SK-N-SH (cell line): ENCODE measurements around the gene STXBP6. TPM values are rescaled to one million over a fixed set of nuclear protein-coding genes. Genes with fewer than 3 reads are reported as not detected.

Source experiments
- CTCF ChIA-PET: fragments of 300-600, 350-600 bp; formaldehyde crosslinking; extraction: SDS; loops from one replicate; lab custom pipeline; 2021; lab: Yijun Ruan, JAX
- POLR2A ChIA-PET: fragments of 350-600 bp; sonication (Branson Sonifier 250); formaldehyde crosslinking; extraction: SDS; loops from one replicate; lab custom pipeline; 2020; ENCODE audit warnings: antibody characterized with exemption, inconsistent platforms; lab: Yijun Ruan, JAX
- DNase-seq: peaks from one replicate; pipeline ENCODE4 v3.0.0; 2012
- H2AFZ ChIP-seq: fragments of 200-600 bp; sonication (generic); 2 replicates; pipeline ENCODE4 v1.8.1; 2016; ENCODE audit warnings: antibody characterized with exemption, mild to moderate bottlenecking, low read depth
- H3F3A ChIP-seq: fragments of 200-600 bp; sonication (generic); replicated peaks from 2 replicates; pipeline ENCODE3; 2016; ENCODE audit warnings: antibody characterized with exemption, mild to moderate bottlenecking; ENCODE audit not compliant: insufficient read depth
- H3K27ac ChIP-seq, 2 experiments: fragments of 200-500 bp in 1 of 2; fragments of 200-600 bp in 1 of 2; sonication (Bioruptor generic) in 1 of 2; sonication (generic), shearing (Covaris generic) in 1 of 2; 2 replicates each; pipeline versions ENCODE4 v1.5.1 to v1.6.1; 2014 to 2016; ENCODE audit warnings: low read depth in 2 of 2, inconsistent platforms in 1 of 2, low read length in 1 of 2, mild to moderate bottlenecking in 1 of 2, mixed read lengths in 1 of 2
- H3K27me3 ChIP-seq: fragments of 200-600 bp; sonication (generic), shearing (Covaris generic); 2 replicates; pipeline ENCODE4 v1.6.1; 2016; ENCODE audit warnings: mixed run types; ENCODE audit not compliant: insufficient read depth
- H3K36me3 ChIP-seq, 2 experiments: fragments of 200-500 bp in 1 of 2; fragments of 200-600 bp in 1 of 2; sonication (Bioruptor generic) in 1 of 2; sonication (generic) in 1 of 2; replicated peaks in 1 of 2; 2 replicates each; pipeline versions ENCODE3 to v1.5.1; 2014 to 2016; ENCODE audit warnings: low read length in 1 of 2, mild to moderate bottlenecking in 1 of 2; ENCODE audit not compliant: insufficient read depth in 2 of 2, control insufficient read depth in 1 of 2
- H3K4me1 ChIP-seq, 2 experiments: fragments of 200-500 bp in 1 of 2; fragments of 200-600 bp in 1 of 2; sonication (Bioruptor generic) in 1 of 2; sonication (generic), shearing (Covaris generic) in 1 of 2; 2 replicates each; pipeline versions ENCODE4 v1.5.1 to v1.6.1; 2014 to 2016; ENCODE audit warnings: low read depth in 1 of 2, low read length in 1 of 2, mixed run types in 1 of 2; ENCODE audit not compliant: insufficient read depth in 2 of 2, control insufficient read depth in 1 of 2
- H3K4me2 ChIP-seq: fragments of 200-600 bp; sonication (generic), shearing (Covaris generic); 2 replicates; pipeline ENCODE4 v1.6.1; 2017; ENCODE audit warnings: mixed run types
- H3K4me3 ChIP-seq, 2 experiments: fragments of 200-500 bp in 1 of 2; fragments of 200-600 bp in 1 of 2; sonication (Bioruptor generic) in 1 of 2; sonication (generic), shearing (Covaris generic) in 1 of 2; 2 replicates each; pipeline versions ENCODE4 v1.5.1 to v1.8.1; 2014 to 2016; ENCODE audit warnings: low read depth in 2 of 2, inconsistent platforms in 1 of 2, low read length in 1 of 2, mild to moderate bottlenecking in 1 of 2, mixed read lengths in 1 of 2, moderate library complexity in 1 of 2
- H3K79me2 ChIP-seq: fragments of 200-600 bp; sonication (generic); 2 replicates; pipeline ENCODE4 v1.8.1; 2017; ENCODE audit warnings: mild to moderate bottlenecking; ENCODE audit not compliant: insufficient read depth
- H3K9ac ChIP-seq: fragments of 200-600 bp; sonication (generic); 2 replicates; pipeline ENCODE4 v1.6.1; 2017; ENCODE audit warnings: mixed run types
- H3K9me2 ChIP-seq: fragments of 200-600 bp; sonication (generic); 2 replicates; pipeline ENCODE4 v1.6.1; 2017; ENCODE audit warnings: mixed run types
- H3K9me3 ChIP-seq: fragments of 200-600 bp; sonication (generic); 2 replicates; pipeline ENCODE4 v1.6.1; 2017; ENCODE audit warnings: mixed run types, mild to moderate bottlenecking, moderate library complexity
- H4K20me1 ChIP-seq: fragments of 200-600 bp; sonication (generic); 2 replicates; pipeline ENCODE4 v1.6.1; 2017; ENCODE audit warnings: mild to moderate bottlenecking, mixed run types; ENCODE audit not compliant: insufficient read depth
- CTCF ChIP-seq: fragments of 200-600 bp; sonication (generic); IDR thresholded peaks from 2 replicates; pipeline ENCODE4 v1.6.1; 2017; ENCODE audit warnings: antibody characterized with exemption, mild to moderate bottlenecking, moderate library complexity
- ELF1 ChIP-seq: IDR thresholded peaks from 2 replicates; pipeline ENCODE4 v1.4.0; 2012
- EZH2phosphoT487 ChIP-seq: fragments of 200-600 bp; sonication (generic); IDR thresholded peaks from 2 replicates; pipeline ENCODE4 v1.6.1; 2017; ENCODE audit warnings: low read depth, mixed run types, mild to moderate bottlenecking, antibody characterized with exemption, moderate library complexity, borderline replicate concordance
- GABPA ChIP-seq: IDR thresholded peaks from 2 replicates; pipeline ENCODE4 v1.4.0; 2012; ENCODE audit warnings: low read depth, mild to moderate bottlenecking
- MAX ChIP-seq: IDR thresholded peaks from 2 replicates; pipeline ENCODE4 v1.4.0; 2012; ENCODE audit warnings: low read depth
- REST ChIP-seq: IDR thresholded peaks from 2 replicates; pipeline ENCODE4 v1.6.1; 2012; ENCODE audit warnings: mild to moderate bottlenecking, low read depth, low read length, moderate library complexity
- RFX5 ChIP-seq: IDR thresholded peaks from 2 replicates; pipeline ENCODE4 v1.6.1; 2012; ENCODE audit warnings: mild to moderate bottlenecking, improper control_type of control experiment, low read length
- TCF12 ChIP-seq: IDR thresholded peaks from 2 replicates; pipeline ENCODE4 v1.4.0; 2012
- ZBTB33 ChIP-seq: IDR thresholded peaks from 2 replicates; pipeline ENCODE4 v1.4.0; 2012; ENCODE audit warnings: low read depth, borderline replicate concordance
- WGBS: methylation state at CpG from one replicate; pipeline ENCODE4 v1.1.6; 2017; ENCODE audit warnings: low lambda C conversion rate; 5-methylcytosine and 5-hydroxymethylcytosine counted together
- polyA plus RNA-seq, 3 experiments: library from polyadenylated mRNA; depleted of rRNA; stranded (reverse); fragments of >200 nt; gene quantifications; 2 replicates each; pipeline ENCODE4 v1.2.3, GENCODE V29; 2012

Gene STXBP6
- polyA plus RNA-seq, 1 of the 3 experiments (the other 2 are of a cell fraction) = 0.16 TPM

- peak; percentile 87 for TF ChIP-seq CTCF
- no peak for TF ChIP-seq MAX
Measured at GRCh38 chr14:24806061-24806678, 243.8 kb downstream of the STXBP6 start (continued).

- H4K20me1 ChIP-seq = no peaks in the 10 kb centered on the region
- 0% methylated on average over 3 of the region's 3 CpGs for WGBS
- H3F3A ChIP-seq = no peaks in the 10 kb centered on the region
- H3K27me3 ChIP-seq = peaks cover 39% of the 10 kb centered on the region
- no peak overlapping the region for H3K4me2 ChIP-seq
- H3K9ac ChIP-seq = no peak overlapping the region
- H3K36me3 ChIP-seq = no peaks in the 10 kb centered on the region
- H3K4me3 ChIP-seq = no peak overlapping the region
- H3K9me2 ChIP-seq = no peaks in the 10 kb centered on the region
- TF ChIP-seq ELF1 = no peak
- no peak for TF ChIP-seq MAX
- TF ChIP-seq TCF12 = no peak
- no peak for TF ChIP-seq REST
- no peak for TF ChIP-seq EZH2phosphoT487
- TF ChIP-seq GABPA = no peak
- no peak for TF ChIP-seq ZBTB33
- TF ChIP-seq RFX5 = no peak
- no peaks in the 10 kb centered on the region for H3K9me3 ChIP-seq
- H3K4me1 ChIP-seq = no peaks in the 10 kb centered on the region
- DNase-seq = no peak
- no peaks in the 10 kb centered on the region for H3K79me2 ChIP-seq
- H3K27ac ChIP-seq = no peak overlapping the region
- ChIA-PET CTCF (interaction anchor here (0.8 to 3.0 kb wide), 5 partner anchors 9 to 343 kb away, joined by 3 to 25 read pairs (median 12); no protein-coding TSS in a partner anchor), POLR2A (no interaction called here)
- no peak overlapping the region for H2AFZ ChIP-seq
Measured at GRCh38 chr14:24804552-24805212, 245.3 kb downstream of the STXBP6 start.
